ENCODE results near the gene PTPRN2.

Gene PTPRN2

GRCh38 chr7:158318511-158318913 is 269.1 kb downstream of the PTPRN2 start:
- TF ChIP-seq, protein P1, sequence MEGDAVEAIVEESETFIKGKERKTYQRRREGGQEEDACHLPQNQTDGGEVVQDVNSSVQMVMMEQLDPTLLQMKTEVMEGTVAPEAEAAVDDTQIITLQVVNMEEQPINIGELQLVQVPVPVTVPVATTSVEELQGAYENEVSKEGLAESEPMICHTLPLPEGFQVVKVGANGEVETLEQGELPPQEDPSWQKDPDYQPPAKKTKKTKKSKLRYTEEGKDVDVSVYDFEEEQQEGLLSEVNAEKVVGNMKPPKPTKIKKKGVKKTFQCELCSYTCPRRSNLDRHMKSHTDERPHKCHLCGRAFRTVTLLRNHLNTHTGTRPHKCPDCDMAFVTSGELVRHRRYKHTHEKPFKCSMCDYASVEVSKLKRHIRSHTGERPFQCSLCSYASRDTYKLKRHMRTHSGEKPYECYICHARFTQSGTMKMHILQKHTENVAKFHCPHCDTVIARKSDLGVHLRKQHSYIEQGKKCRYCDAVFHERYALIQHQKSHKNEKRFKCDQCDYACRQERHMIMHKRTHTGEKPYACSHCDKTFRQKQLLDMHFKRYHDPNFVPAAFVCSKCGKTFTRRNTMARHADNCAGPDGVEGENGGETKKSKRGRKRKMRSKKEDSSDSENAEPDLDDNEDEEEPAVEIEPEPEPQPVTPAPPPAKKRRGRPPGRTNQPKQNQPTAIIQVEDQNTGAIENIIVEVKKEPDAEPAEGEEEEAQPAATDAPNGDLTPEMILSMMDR (IDR thresholded peaks at IDR 0.05; ENCODE audit: control insufficient read depth, extremely low read depth, insufficient read depth), result no peak
- H3K4me3 ChIP-seq (ENCODE audit: low read depth, low read length), result no peak overlapping the region
- DNase-seq (ENCODE audit: low read depth), result no peak

DNA sequence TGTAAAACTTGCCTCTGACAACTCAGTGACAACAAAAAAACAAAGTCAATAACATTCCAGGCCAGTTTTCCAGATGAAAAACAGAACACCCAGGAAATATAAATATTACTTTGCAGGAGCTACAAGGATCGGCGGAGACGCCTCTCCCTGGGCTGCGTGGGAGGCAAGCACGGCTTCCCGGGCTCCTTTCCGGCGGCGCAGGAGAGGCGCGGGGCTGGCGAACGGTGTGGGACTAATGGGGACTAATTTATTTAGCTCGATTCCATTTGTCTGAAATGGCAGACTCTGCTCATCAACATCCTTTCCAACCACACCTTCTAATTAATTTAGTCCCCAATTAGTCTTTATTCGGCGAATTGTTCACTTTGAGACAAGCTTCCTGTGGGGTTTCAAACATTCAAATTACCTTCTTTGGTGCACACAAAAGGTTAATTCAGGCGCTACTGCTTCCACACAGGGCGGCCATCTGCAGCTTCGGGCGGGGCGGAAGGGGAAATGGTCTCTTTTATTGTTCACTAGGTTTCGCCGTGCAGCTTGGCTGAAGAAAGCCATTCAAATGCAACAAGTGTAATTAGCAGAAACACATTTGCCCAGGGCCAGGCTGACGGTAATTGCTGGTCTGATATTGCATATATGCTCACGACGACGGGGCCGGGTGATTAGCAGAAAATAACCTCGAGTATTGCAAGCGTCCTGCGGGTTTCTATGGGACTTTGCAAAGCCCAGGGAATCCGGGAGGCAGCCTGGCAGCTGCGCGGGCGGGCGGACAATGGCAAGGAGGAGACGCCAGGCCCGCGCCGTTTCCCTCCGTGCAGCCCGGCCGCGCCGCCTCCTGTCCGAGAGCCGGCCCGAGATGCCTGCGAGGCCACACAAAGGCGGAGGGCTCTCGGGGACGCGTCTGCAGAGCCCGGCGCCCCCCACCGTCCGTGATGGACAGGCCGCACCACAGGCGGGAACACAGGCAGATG is 270.1 kb downstream of the PTPRN2 start:
- TF ChIP-seq, protein P1 (IDR thresholded peaks at IDR 0.05; ENCODE audit: control insufficient read depth, extremely low read depth, insufficient read depth), result no peak
- H3K4me3 ChIP-seq (ENCODE audit: low read depth, low read length), result no peak overlapping the region
- no peak for DNase-seq (ENCODE audit: low read depth)

GRCh38 chr7:158316466-158317031 is 271.1 kb downstream of the PTPRN2 start:
- H3K4me3 ChIP-seq (ENCODE audit: low read depth, low read length), result no peak overlapping the region
- TF ChIP-seq, protein P1 (IDR thresholded peaks at IDR 0.05; ENCODE audit: control insufficient read depth, extremely low read depth, insufficient read depth), result no peak
- no peak for DNase-seq (ENCODE audit: low read depth)

DNA sequence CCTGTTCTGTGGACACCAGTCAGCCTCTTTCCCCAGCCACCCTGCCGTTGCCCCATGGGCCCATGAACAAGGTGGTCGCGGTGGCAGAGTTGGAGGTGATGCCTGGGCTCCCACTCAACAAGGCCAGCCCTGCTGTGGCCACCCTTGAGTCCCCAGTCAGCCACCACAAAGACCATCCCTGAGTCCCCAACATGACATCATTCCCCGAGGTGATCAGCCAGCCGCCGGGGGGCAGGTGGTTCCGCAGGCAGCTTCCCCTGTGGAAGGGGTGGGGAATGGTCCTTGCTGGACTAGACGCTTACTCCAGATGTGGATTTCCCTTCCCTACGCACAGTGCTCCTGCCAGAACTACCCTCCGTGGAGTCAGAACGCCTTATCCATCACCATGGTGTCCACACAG is 271.7 kb downstream of the PTPRN2 start:
- TF ChIP-seq, protein P1 (IDR thresholded peaks at IDR 0.05; ENCODE audit: control insufficient read depth, extremely low read depth, insufficient read depth), result no peak
- DNase-seq (ENCODE audit: low read depth), result no peak
- H3K4me3 ChIP-seq (ENCODE audit: low read depth, low read length), result no peak overlapping the region

DNA sequence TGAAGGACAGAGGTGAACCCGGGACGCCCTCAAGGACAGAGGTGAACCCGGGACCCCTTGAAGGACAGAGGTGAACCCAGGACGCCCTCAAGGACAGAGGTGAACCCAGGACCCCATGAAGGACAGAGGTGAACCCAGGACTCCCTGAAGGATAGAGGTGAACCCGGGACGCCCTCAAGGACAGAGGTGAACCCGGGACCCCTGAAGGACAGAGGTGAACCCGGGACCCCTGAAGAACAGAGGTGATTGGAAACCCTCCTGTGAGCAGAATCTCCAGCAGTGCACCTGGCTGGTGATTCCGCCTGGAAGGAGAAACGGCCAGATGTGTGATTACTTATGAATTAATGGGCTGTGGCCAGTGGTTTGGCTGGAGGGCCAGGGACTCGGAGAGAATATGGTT is 272.3 kb downstream of the PTPRN2 start:
- TF ChIP-seq, protein P1 (IDR thresholded peaks at IDR 0.05; ENCODE audit: control insufficient read depth, extremely low read depth, insufficient read depth), result no peak
- H3K4me3 ChIP-seq (ENCODE audit: low read depth, low read length), result no peak overlapping the region
- DNase-seq (ENCODE audit: low read depth), result no peak

DNA sequence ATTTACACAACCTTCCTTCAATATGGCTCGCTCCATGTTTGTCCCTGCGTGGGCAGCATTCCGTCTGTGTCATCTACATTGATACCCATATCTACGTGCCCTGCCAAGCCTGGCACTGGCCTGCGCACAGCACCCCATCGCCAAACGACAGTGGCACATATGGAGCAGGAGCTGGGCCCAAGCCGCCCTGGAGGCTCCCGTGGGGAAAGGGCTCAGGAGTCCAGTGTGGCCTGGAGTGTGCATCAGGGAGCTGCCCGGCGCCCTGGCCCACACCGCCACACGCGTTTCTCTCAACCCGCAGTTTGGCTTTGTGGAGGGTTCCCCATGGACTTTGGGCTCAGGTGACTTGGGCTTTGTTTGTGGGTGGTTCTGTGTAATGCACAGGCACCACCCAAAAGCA is 273.2 kb downstream of the PTPRN2 start:
- no peak overlapping the region for H3K4me3 ChIP-seq (ENCODE audit: low read depth, low read length)
- no peak for DNase-seq (ENCODE audit: low read depth)
- TF ChIP-seq, protein P1 (IDR thresholded peaks at IDR 0.05; ENCODE audit: control insufficient read depth, extremely low read depth, insufficient read depth), result no peak

All from LNCaP clone FGC (cell line).